ENCODE measurements around the gene PEX11G.

PEX11G gene

GRCh38 chr19:7494416-7495098 lies 5.7 kb upstream of the PEX11G start:
- no peak for DNase-seq (ENCODE audit: low read depth, low spot score)

GRCh38 chr19:7492558-7492957 lies 3.7 kb upstream of the PEX11G start:
- no peak for DNase-seq (ENCODE audit: low read depth, low spot score)

- DNase-seq (ENCODE audit: low read depth, low spot score) = no peak
Measured at GRCh38 chr19:7492142-7492541, 3.3 kb upstream of the PEX11G start.

GRCh38 chr19:7489609-7490044 lies 792 bp upstream of the PEX11G start:
- no peak for DNase-seq (ENCODE audit: low read depth, low spot score)

GRCh38 chr19:7486923-7487322 lies 1.9 kb downstream of the PEX11G start:
- no peak for DNase-seq (ENCODE audit: low read depth, low spot score)

- no peak for DNase-seq (ENCODE audit: low read depth, low spot score)
Measured at GRCh38 chr19:7483720-7484201, 5.1 kb downstream of the PEX11G start.

- no peak for DNase-seq (ENCODE audit: low read depth, low spot score)
Measured at GRCh38 chr19:7482584-7483439, 6.0 kb downstream of the PEX11G start.

GRCh38 chr19:7480970-7481255 lies 7.9 kb downstream of the PEX11G start:
- no peak for DNase-seq (ENCODE audit: low read depth, low spot score)

- no peak for DNase-seq (ENCODE audit: low read depth, low spot score)
Measured at GRCh38 chr19:7480222-7480969, 8.4 kb downstream of the PEX11G start.

- DNase-seq (ENCODE audit: low read depth, low spot score) = no peak
Measured at GRCh38 chr19:7478843-7479227, 10.0 kb downstream of the PEX11G start.

GRCh38 chr19:7478173-7478842 lies 10.5 kb downstream of the PEX11G start:
- no peak for DNase-seq (ENCODE audit: low read depth, low spot score)

GRCh38 chr19:7477758-7478157 lies 11.1 kb downstream of the PEX11G start:
- no peak for DNase-seq (ENCODE audit: low read depth, low spot score)

- DNase-seq (ENCODE audit: low read depth, low spot score) = no peak
Measured at GRCh38 chr19:7476777-7477494, 11.9 kb downstream of the PEX11G start.

GRCh38 chr19:7476241-7476640 lies 12.6 kb downstream of the PEX11G start:
- no peak for DNase-seq (ENCODE audit: low read depth, low spot score)

GRCh38 chr19:7475665-7476064 lies 13.2 kb downstream of the PEX11G start:
- DNase-seq (ENCODE audit: low read depth, low spot score) = no peak

- DNase-seq (ENCODE audit: low read depth, low spot score) = no peak
Measured at GRCh38 chr19:7471696-7472615, 16.9 kb downstream of the PEX11G start.

GRCh38 chr19:7470540-7471305 lies 18.1 kb downstream of the PEX11G start:
- no peak for DNase-seq (ENCODE audit: low read depth, low spot score)

- no peak for DNase-seq (ENCODE audit: low read depth, low spot score)
Measured at GRCh38 chr19:7469669-7470285, 19.1 kb downstream of the PEX11G start.

- no peak for DNase-seq (ENCODE audit: low read depth, low spot score)
Measured at GRCh38 chr19:7468840-7469239, 20.0 kb downstream of the PEX11G start.
